ENCODE results near the gene LRRC56. TPM values are rescaled to one million over a fixed set of nuclear protein-coding genes. Genes with fewer than 3 reads are reported as not detected.

LRRC56 gene
- total and polyA plus RNA-seq, 2 donors (not counting 1 experiment from before 2014, with no cell fraction given): 11.8 to 15.8 TPM

DNA sequence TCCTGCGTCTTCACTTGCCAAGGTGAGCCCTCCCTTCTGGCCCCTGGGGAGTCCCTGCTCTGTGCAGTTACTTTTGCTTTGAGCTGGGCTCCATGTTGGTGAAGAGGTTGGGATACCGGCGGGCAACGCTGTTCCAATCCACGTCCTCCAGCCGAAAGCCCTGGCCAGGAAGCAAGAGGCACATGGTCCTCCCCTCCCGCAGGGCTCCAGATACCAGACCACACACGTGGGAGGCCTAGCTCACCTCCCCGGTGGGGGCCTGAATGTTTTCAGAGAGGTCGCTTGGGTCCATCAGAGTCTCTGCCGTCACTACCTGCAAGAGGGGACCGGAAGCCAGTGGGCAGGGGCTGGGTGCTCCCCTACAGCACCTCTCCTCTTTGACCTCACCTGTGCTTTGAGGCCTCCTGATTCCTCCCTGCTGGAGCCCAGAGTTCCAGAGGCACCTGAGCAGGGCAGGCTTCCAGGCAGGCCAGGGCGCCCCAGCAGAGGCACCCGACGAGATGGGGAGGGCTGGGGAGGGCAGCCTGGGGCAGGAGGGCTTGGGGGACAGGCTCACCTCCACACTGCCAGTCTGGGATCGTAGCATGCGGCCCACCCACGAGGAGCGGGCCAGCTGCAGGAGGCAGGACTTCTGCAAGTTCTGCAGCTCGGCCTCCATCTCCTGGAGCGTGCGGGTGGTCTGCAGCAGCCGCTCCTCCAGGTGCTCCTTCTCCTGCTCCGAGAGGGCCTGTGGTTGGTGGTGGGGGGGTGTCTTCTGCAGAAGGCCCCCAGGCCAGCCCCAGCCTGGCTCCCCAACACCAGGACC lies 20.2 kb downstream of the LRRC56 start:
- CTCF ChIA-PET: interaction anchor here (1.7 to 5.1 kb wide), 3 partner anchors 21 to 169 kb away, joined by 4 to 52 read pairs (median 6); no protein-coding TSS in a partner anchor
- H3K27ac Mint-ChIP-seq: no peak overlapping the region
- Histone ChIP-seq H3K27ac (ENCODE audit: low read length in 2 of 2) (no peak overlapping the region), H3K4me3 (ENCODE audit: control extremely low read depth in 1 of 5, extremely low read depth in 1 of 5, insufficient read depth in 1 of 5, low read depth in 2 of 5, low read length in 4 of 5) (no peak overlapping the region), H3K9me3 (ENCODE audit: control extremely low read depth in 1 of 3, control insufficient read depth in 2 of 3, insufficient read depth in 1 of 3, low read length in 2 of 3) (no peaks in the 10 kb centered on the region), H2AFZ (ENCODE audit: insufficient read depth, low read depth, low read length, poor library complexity, severe bottlenecking) (no peak overlapping the region), H3K4me2 (replicated peaks; ENCODE audit: low read depth, low read length, poor library complexity, severe bottlenecking) (no peak overlapping the region), H3K79me2 (ENCODE audit: control insufficient read depth, insufficient read depth, low read length) (peaks cover 13% of the 10 kb centered on the region), H3K27me3 (replicated peaks in 1 of 4; ENCODE audit: control extremely low read depth in 1 of 4, control insufficient read depth in 3 of 4, insufficient read depth in 4 of 4, low read length in 3 of 4) (peaks cover 0 to 8% (median 3%) of the 10 kb centered on the region in 4 experiments), H3K4me1 (ENCODE audit: control insufficient read depth in 2 of 2, insufficient read depth in 2 of 2, low read length in 2 of 2) (peaks cover 22 to 42% of the 10 kb centered on the region in 2 donors), H4K20me1 (ENCODE audit: control insufficient read depth, insufficient read depth, low read length, poor library complexity, severe bottlenecking) (peaks cover 25% of the 10 kb centered on the region), H3K9ac (ENCODE audit: low read length) (no peak overlapping the region), H3K36me3 (replicated peaks in 1 of 2; ENCODE audit: control extremely low read depth in 1 of 2, control insufficient read depth in 1 of 2, extremely low read depth in 1 of 2, insufficient read depth in 2 of 2, low read length in 1 of 2) (no peaks in the 10 kb centered on the region)
- POLR2A ChIA-PET: interaction anchor here (1.0 kb wide), 1 partner anchor 22 kb away, joined by 3 read pairs; no protein-coding TSS in a partner anchor
- 83% methylated on average over 22 of the region's 24 CpGs for WGBS (ENCODE audit: insufficient coverage)
- ATAC-seq (ENCODE audit: low read depth) (no peak), DNase-seq (peak; percentile 35)
- TF ChIP-seq EZH2 (IDR thresholded peaks at IDR 0.05; ENCODE audit: borderline replicate concordance, insufficient read depth, low read depth, low read length, poor library complexity, severe bottlenecking): no peak
- TF ChIP-seq, protein P1, sequence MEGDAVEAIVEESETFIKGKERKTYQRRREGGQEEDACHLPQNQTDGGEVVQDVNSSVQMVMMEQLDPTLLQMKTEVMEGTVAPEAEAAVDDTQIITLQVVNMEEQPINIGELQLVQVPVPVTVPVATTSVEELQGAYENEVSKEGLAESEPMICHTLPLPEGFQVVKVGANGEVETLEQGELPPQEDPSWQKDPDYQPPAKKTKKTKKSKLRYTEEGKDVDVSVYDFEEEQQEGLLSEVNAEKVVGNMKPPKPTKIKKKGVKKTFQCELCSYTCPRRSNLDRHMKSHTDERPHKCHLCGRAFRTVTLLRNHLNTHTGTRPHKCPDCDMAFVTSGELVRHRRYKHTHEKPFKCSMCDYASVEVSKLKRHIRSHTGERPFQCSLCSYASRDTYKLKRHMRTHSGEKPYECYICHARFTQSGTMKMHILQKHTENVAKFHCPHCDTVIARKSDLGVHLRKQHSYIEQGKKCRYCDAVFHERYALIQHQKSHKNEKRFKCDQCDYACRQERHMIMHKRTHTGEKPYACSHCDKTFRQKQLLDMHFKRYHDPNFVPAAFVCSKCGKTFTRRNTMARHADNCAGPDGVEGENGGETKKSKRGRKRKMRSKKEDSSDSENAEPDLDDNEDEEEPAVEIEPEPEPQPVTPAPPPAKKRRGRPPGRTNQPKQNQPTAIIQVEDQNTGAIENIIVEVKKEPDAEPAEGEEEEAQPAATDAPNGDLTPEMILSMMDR (IDR thresholded peaks at IDR 0.05): no peak
- intact Hi-C loops (cut with micrococcal nuclease): no loop called here
- H3K4me1 Mint-ChIP-seq: peaks cover 23% of the 10 kb centered on the region
- H3K9me3 Mint-ChIP-seq (ENCODE audit: insufficient read depth): no peaks in the 10 kb centered on the region
- H3K27me3 Mint-ChIP-seq: no peaks in the 10 kb centered on the region
- peak overlapping the region; percentile 44 for H3K4me3 Mint-ChIP-seq

DNA sequence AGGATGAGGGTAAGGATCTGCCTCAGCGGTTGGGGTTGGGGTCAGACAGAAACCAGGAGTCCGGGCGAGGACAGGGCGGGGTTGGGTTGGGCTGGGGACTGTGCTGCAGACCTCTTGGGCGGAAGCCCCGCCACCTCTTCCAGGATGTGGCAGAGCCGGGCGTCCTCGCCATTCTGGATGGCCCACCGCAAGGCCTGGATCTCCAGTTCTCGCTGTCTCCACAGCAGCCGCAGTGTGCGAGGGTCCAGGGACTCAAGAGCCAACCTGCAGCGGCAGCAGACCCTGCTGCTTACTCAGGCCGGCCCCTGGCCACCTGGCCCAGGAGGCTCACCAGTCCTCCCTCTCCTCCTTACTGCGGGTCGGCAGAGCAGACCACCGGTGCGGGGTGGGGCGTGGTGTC lies 21.2 kb downstream of the LRRC56 start:
- ChIA-PET CTCF (interaction anchor here (1.9 kb wide), 1 partner anchor 168 kb away, joined by 4 read pairs; no protein-coding TSS in a partner anchor), POLR2A (interaction anchor here (0.5 to 0.7 kb wide), 2 partner anchors 23 to 96 kb away, joined by 3 to 5 read pairs; partner anchors contain the start of gene HRAS)
- Mint-ChIP-seq H3K27me3 (no peaks in the 10 kb centered on the region), H3K27ac (no peak overlapping the region), H3K4me1 (peaks cover 19% of the 10 kb centered on the region), H3K9me3 (ENCODE audit: insufficient read depth) (no peaks in the 10 kb centered on the region), H3K4me3 (no peak overlapping the region)
- TF ChIP-seq, protein P1 (IDR thresholded peaks at IDR 0.05): no peak
- no peak for TF ChIP-seq EZH2 (IDR thresholded peaks at IDR 0.05; ENCODE audit: borderline replicate concordance, insufficient read depth, low read depth, low read length, poor library complexity, severe bottlenecking)
- Histone ChIP-seq H3K27me3 (replicated peaks in 1 of 4; ENCODE audit: control extremely low read depth in 1 of 4, control insufficient read depth in 3 of 4, insufficient read depth in 4 of 4, low read length in 3 of 4) (peaks cover 0 to 8% (median 2%) of the 10 kb centered on the region in 4 experiments), H3K27ac (ENCODE audit: low read length in 2 of 2) (no peak overlapping the region), H3K36me3 (replicated peaks in 1 of 2; ENCODE audit: control extremely low read depth in 1 of 2, control insufficient read depth in 1 of 2, extremely low read depth in 1 of 2, insufficient read depth in 2 of 2, low read length in 1 of 2) (no peaks in the 10 kb centered on the region), H3K4me2 (replicated peaks; ENCODE audit: low read depth, low read length, poor library complexity, severe bottlenecking) (no peak overlapping the region), H3K9ac (ENCODE audit: low read length) (no peak overlapping the region), H3K9me3 (ENCODE audit: control extremely low read depth in 1 of 3, control insufficient read depth in 2 of 3, insufficient read depth in 1 of 3, low read length in 2 of 3) (no peaks in the 10 kb centered on the region), H3K79me2 (ENCODE audit: control insufficient read depth, insufficient read depth, low read length) (peaks cover 18% of the 10 kb centered on the region), H4K20me1 (ENCODE audit: control insufficient read depth, insufficient read depth, low read length, poor library complexity, severe bottlenecking) (peaks cover 35% of the 10 kb centered on the region), H3K4me3 (ENCODE audit: control extremely low read depth in 1 of 5, extremely low read depth in 1 of 5, insufficient read depth in 1 of 5, low read depth in 2 of 5, low read length in 4 of 5) (no peak overlapping the region), H2AFZ (ENCODE audit: insufficient read depth, low read depth, low read length, poor library complexity, severe bottlenecking) (no peak overlapping the region), H3K4me1 (ENCODE audit: control insufficient read depth in 2 of 2, insufficient read depth in 2 of 2, low read length in 2 of 2) (peaks cover 22 to 42% of the 10 kb centered on the region in 2 donors)
- 90% methylated on average over 19 of the region's 20 CpGs for WGBS (ENCODE audit: insufficient coverage)
- no peak for ATAC-seq (ENCODE audit: low read depth)
- no peak for DNase-seq
- intact Hi-C loops (cut with micrococcal nuclease): no loop called here

All from B cell (primary cell).